NCI-H1417 treated with DMSO at 0.1 percent for 48 hours (cell line): ENCODE data around the gene RPL13.

Source experiments
- DNase-seq: peaks from one replicate; lab custom pipeline; 2025; lab: John Stamatoyannopoulos, UW

Gene RPL13

GRCh38 chr16:89545044-89545830, 15.2 kb upstream of the RPL13 start:
- DNase-seq: no peak

- no peak for DNase-seq
Measured at GRCh38 chr16:89545831-89546574, 14.5 kb upstream of the RPL13 start.

- DNase-seq: no peak
Measured at GRCh38 chr16:89546781-89547180, 13.7 kb upstream of the RPL13 start.

- no peak for DNase-seq
Measured at GRCh38 chr16:89547291-89547690, 13.2 kb upstream of the RPL13 start.

- DNase-seq: no peak
Measured at GRCh38 chr16:89547860-89548259, 12.6 kb upstream of the RPL13 start.

GRCh38 chr16:89548344-89549006, 12.0 kb upstream of the RPL13 start:
- no peak for DNase-seq

- DNase-seq: no peak
Measured at GRCh38 chr16:89549007-89549700, 11.3 kb upstream of the RPL13 start.

GRCh38 chr16:89550421-89551007, 10.0 kb upstream of the RPL13 start:
- no peak for DNase-seq

- DNase-seq: no peak
Measured at GRCh38 chr16:89552329-89552728, 8.2 kb upstream of the RPL13 start.

- DNase-seq: no peak
Measured at GRCh38 chr16:89552913-89553312, 7.6 kb upstream of the RPL13 start.

- no peak for DNase-seq
Measured at GRCh38 chr16:89553733-89554132, 6.7 kb upstream of the RPL13 start.

GRCh38 chr16:89554343-89554742, 6.1 kb upstream of the RPL13 start:
- DNase-seq: no peak

GRCh38 chr16:89555265-89555664, 5.2 kb upstream of the RPL13 start:
- DNase-seq: no peak

- DNase-seq: no peak
Measured at GRCh38 chr16:89555780-89556179, 4.7 kb upstream of the RPL13 start.

GRCh38 chr16:89556750-89557689, 3.5 kb upstream of the RPL13 start:
- DNase-seq: no peak

- no peak for DNase-seq
Measured at GRCh38 chr16:89557690-89558490, 2.6 kb upstream of the RPL13 start.

GRCh38 chr16:89561142-89561883, 831 bp downstream of the RPL13 start:
- DNase-seq: no peak

- DNase-seq: no peak
Measured at GRCh38 chr16:89561884-89562599, 1.6 kb downstream of the RPL13 start.

- no peak for DNase-seq
Measured at GRCh38 chr16:89562939-89563338, 2.5 kb downstream of the RPL13 start.
